ENCODE results near the gene ABCC8. TPM values are rescaled to one million over a fixed set of nuclear protein-coding genes. Genes with fewer than 3 reads are reported as not detected.

ABCC8 gene
- polyA plus RNA-seq, 2 of the 4 experiments (the other 2 are of a cell fraction) = 1.1 to 2.0 TPM

GRCh38 chr11:17473071-17473744 is 3.4 kb downstream of the ABCC8 start:
- TF ChIP-seq RAD21 (conservative IDR thresholded peaks at IDR 0.05 in 1 of 2, IDR thresholded peaks at IDR 0.05 in 1 of 2) (peak; percentile 39 to 42; a peak in 4 of 5 replicates), ESRRA (IDR thresholded peaks at IDR 0.05; ENCODE audit: borderline replicate concordance, low read length) (no peak), HMGXB4 (CRISPR knock-in tag; IDR thresholded peaks at IDR 0.05; ENCODE audit: borderline replicate concordance) (no peak), HOXB5 (CRISPR knock-in tag; IDR thresholded peaks at IDR 0.05) (no peak), EHMT2 (IDR thresholded peaks at IDR 0.05; ENCODE audit: low read depth) (no peak), E2F6 (IDR thresholded peaks at IDR 0.05; ENCODE audit: borderline replicate concordance, low read depth) (no peak), CTCF (IDR thresholded peaks at IDR 0.05) (peak; percentile 62), MAFK (IDR thresholded peaks at IDR 0.05; ENCODE audit: partially characterized antibody) (peak; percentile 81), RARB (CRISPR knock-in tag; IDR thresholded peaks at IDR 0.05) (no peak), SMC3 (IDR thresholded peaks at IDR 0.05) (peak; percentile 56), POLR2A (IDR thresholded peaks at IDR 0.05; ENCODE audit: low read length) (no peak), ATOH8 (CRISPR knock-in tag; IDR thresholded peaks at IDR 0.05; ENCODE audit: low read depth) (no peak), PBX3 (IDR thresholded peaks at IDR 0.05) (no peak), FOXS1 (CRISPR knock-in tag; IDR thresholded peaks at IDR 0.05) (no peak), ELK1 (IDR thresholded peaks at IDR 0.05; ENCODE audit: low read depth, low read length) (no peak), JUN (IDR thresholded peaks at IDR 0.05) (no peak)
- H3K4me1 ChIP-seq = no peaks in the 10 kb centered on the region
- 45% methylated on average over 6 of the region's 6 CpGs for WGBS (ENCODE audit: missing lambda C conversion rate)
- H3K4me3 ChIP-seq = no peak overlapping the region
- POLR2A ChIA-PET = interaction anchor here (0.6 kb wide), 1 partner anchor 77 kb away, joined by 3 read pairs; no protein-coding TSS in a partner anchor
- H3K9me3 ChIP-seq = no peaks in the 10 kb centered on the region
- no peak overlapping the region for H3K27ac ChIP-seq
- DNase-seq (ENCODE audit: low read depth in 1 of 2, low spot score in 1 of 2) (peak; percentile 83 to 95), ATAC-seq (peak; percentile 93 to 97), FAIRE-seq (no peak)
- CTCF ChIA-PET = interaction anchor here (0.6 to 3.0 kb wide), 20 partner anchors 9 to 717 kb away, joined by 3 to 10 read pairs (median 4); partner anchors contain the start of gene KCNJ11
- no peak overlapping the region for H3K4me2 ChIP-seq

GRCh38 chr11:17472467-17472866 is 4.2 kb downstream of the ABCC8 start:
- Histone ChIP-seq H3K27ac (no peak overlapping the region), H3K4me3 (no peak overlapping the region), H3K4me2 (no peak overlapping the region), H3K4me1 (no peaks in the 10 kb centered on the region), H3K9me3 (no peaks in the 10 kb centered on the region)
- DNase-seq (ENCODE audit: low read depth in 1 of 2, low spot score in 1 of 2) (no peak), FAIRE-seq (no peak), ATAC-seq (no peak)
- 21% methylated on average over 3 of the region's 3 CpGs for WGBS (ENCODE audit: missing lambda C conversion rate)
- POLR2A ChIA-PET = no interaction called here
- CTCF ChIA-PET = interaction anchor here (0.6 to 3.0 kb wide), 12 partner anchors 8 to 689 kb away, joined by 3 to 16 read pairs (median 5); no protein-coding TSS in a partner anchor
- TF ChIP-seq HMGXB4 (CRISPR knock-in tag; IDR thresholded peaks at IDR 0.05; ENCODE audit: borderline replicate concordance) = no peak
- no peak for TF ChIP-seq NR3C1 (IDR thresholded peaks at IDR 0.05)
- no peak for TF ChIP-seq MAX (IDR thresholded peaks at IDR 0.05)
- no peak for TF ChIP-seq RARB (CRISPR knock-in tag; IDR thresholded peaks at IDR 0.05)

All from A549 (cell line).